HG03342 (cell line): Measurements from ENCODE around the gene RPRD1A.
"Not testable (repeated sequence)": the region's sequence is repeated elsewhere in the genome, so short reads cannot be mapped to it uniquely, and the experiment has no call there.

Source experiments
- ATAC-seq: cut with Tn5 transposase; IDR thresholded peaks from one replicate; pipeline ENCODE4 v1.9.1; 2021; ENCODE audit warnings: mild to moderate bottlenecking, moderate library complexity; ENCODE audit not compliant: unreplicated experiment

The RPRD1A gene

GRCh38 chr18:36067055-36067957 lies at the start of gene RPRD1A:
Gene RPRD1A, minus strand, starts transcription at chr18:36067559. Its CDS starts 155 bp downstream, at chr18:36067404.
- ATAC-seq: peak; percentile 92

GRCh38 chr18:36116771-36117170 lies 49.4 kb upstream of the RPRD1A start:
- not testable (repeated sequence) for ATAC-seq

GRCh38 chr18:36114738-36115137 lies 47.4 kb upstream of the RPRD1A start:
- ATAC-seq: no peak

- ATAC-seq: no peak
These were observed 46.9 kb upstream of the RPRD1A start for GRCh38 chr18:36114251-36114650.

- ATAC-seq: no peak
These were observed 44.9 kb upstream of the RPRD1A start for GRCh38 chr18:36112302-36112701.

- no peak for ATAC-seq
These were observed 42.4 kb upstream of the RPRD1A start for GRCh38 chr18:36109737-36110136.

- no peak for ATAC-seq
These were observed 41.2 kb upstream of the RPRD1A start for GRCh38 chr18:36108601-36109000.

GRCh38 chr18:36108196-36108595 lies 40.8 kb upstream of the RPRD1A start:
- no peak for ATAC-seq

- no peak for ATAC-seq
These were observed 40.1 kb upstream of the RPRD1A start for GRCh38 chr18:36107477-36107876.

- ATAC-seq: no peak
These were observed 37.4 kb upstream of the RPRD1A start for GRCh38 chr18:36104749-36105148.

GRCh38 chr18:36101943-36102342 lies 34.6 kb upstream of the RPRD1A start:
- ATAC-seq: no peak

- ATAC-seq: no peak
These were observed 32.0 kb upstream of the RPRD1A start for GRCh38 chr18:36099311-36099710.

- no peak for ATAC-seq
These were observed 29.6 kb upstream of the RPRD1A start for GRCh38 chr18:36096955-36097354.

- ATAC-seq: no peak
These were observed 28.7 kb upstream of the RPRD1A start for GRCh38 chr18:36095936-36096519.

GRCh38 chr18:36094431-36094830 lies 27.1 kb upstream of the RPRD1A start:
- ATAC-seq: no peak

GRCh38 chr18:36092116-36092515 lies 24.8 kb upstream of the RPRD1A start:
- not testable (repeated sequence) for ATAC-seq

GRCh38 chr18:36089001-36089400 lies 21.6 kb upstream of the RPRD1A start:
- ATAC-seq: no peak

- ATAC-seq: no peak
These were observed 20.9 kb upstream of the RPRD1A start for GRCh38 chr18:36088256-36088655.

GRCh38 chr18:36086186-36086585 lies 18.8 kb upstream of the RPRD1A start:
- ATAC-seq: no peak

GRCh38 chr18:36085195-36085594 lies 17.8 kb upstream of the RPRD1A start:
- ATAC-seq: no peak

GRCh38 chr18:36083729-36084128 lies 16.4 kb upstream of the RPRD1A start:
- ATAC-seq: no peak

GRCh38 chr18:36081118-36081517 lies 13.8 kb upstream of the RPRD1A start:
- ATAC-seq: not testable (repeated sequence)
